HPDE6-E6E7 (cell line): Measurements from ENCODE around the gene DNAJA3.

Source experiments
- DNase-seq: peaks from one replicate; pipeline ENCODE4 v3.0.0; 2011; ENCODE audit warnings: missing footprints; ENCODE audit errors: extremely low spot score

DNAJA3 gene

DNA sequence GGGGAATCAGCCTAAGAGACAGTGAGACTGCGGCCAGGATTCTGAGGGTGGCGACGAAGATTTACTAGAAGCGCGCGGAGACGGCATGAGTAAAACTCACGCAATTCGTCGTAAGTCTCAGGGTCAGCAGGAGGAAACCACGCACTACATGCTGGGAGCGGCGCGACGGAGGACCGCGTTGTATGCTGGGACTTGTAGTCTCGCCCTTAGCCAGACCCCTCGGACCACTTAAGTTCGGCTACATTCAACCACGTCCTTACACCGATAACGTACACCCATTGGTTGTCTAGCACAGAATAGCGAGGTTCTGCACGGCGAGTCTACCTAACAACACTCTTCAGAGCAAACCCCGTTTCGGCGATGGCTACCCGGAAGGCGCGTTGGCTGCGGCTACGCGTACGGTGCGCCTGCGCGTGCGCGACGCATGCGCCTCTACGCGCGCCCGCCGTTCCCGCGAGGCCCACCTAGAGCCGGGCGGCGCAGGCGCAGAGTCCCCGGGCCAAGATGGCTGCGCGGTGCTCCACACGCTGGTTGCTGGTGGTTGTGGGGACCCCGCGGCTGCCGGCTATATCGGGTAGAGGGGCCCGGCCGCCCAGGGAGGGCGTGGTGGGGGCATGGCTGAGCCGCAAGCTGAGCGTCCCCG lies at the start of gene DNAJA3:
Gene DNAJA3, plus strand, starts transcription at position 491 of the 643 bp plus-strand sequence. Its CDS starts 14 bp downstream, at position 505.
- DNase-seq: peak; percentile 94

DNA sequence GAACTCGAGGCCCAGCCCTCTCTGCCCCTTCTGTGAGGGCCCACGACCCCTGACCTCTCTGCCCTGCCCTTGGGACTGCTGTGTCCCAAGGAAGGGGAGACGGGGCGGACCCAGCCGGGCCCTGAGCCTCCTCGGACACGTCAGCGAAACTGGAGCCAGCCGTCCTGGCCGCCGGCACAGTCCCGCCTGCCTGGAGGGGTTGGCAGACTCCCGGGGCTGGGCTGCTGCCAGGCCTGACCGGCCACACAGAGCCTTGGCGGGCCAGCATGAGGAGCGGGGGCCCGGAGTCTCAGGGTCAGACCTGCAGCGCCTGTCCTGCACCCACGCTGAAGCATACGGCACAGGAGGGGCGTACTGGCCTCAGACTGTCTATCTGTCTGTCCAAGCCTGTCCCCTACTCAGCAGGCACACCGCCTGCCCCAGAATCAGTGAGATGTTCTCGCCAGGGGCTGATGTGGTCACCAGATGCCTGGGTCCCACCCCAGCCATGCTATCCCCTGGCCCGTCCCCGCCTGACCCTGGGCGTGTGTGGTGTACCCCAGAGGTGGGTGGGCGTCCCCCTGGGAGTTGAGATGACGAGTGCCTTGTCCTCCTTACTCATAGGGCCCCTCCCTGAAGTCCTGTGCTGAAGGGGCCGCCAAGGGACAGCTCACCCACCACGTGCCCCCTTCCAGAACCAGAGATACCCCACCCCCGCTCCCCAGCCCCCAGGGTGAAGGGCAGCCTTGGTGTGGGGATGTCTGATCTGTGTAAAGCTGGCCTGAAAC lies 49.4 kb upstream of the DNAJA3 start:
- no peak for DNase-seq

DNA sequence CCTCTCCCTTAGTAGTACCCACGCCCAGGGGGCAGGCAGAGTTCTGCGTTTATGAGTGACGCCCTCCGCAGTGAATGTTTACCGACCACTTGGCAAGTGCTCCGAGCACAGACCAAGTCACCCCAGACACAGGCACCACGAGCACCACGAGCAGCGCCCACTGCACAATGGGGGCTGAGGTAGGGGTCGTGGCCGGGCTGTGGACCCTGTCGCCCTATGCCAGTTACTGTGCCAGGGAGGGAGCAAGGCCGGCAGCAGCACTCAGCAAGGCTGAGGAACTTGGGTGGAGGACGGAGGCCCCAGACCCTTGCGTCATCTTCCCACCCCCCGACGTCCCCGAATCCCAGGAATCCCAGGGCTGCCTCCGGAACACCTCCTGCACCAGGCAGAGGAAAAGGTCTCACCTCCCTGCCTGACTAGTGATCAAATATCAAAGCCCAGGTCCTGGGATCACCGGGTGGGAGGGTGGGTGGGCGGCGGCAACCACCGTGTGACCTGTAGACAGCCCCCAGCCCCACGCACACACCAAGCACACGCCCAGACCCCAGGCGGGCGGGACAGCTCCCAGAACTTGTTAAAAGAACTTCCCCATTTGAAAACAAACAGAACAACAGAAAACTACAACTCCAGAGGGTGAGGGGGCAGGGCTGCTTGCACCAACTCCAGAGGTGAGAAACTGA lies 48.6 kb upstream of the DNAJA3 start:
- DNase-seq: no peak

DNA sequence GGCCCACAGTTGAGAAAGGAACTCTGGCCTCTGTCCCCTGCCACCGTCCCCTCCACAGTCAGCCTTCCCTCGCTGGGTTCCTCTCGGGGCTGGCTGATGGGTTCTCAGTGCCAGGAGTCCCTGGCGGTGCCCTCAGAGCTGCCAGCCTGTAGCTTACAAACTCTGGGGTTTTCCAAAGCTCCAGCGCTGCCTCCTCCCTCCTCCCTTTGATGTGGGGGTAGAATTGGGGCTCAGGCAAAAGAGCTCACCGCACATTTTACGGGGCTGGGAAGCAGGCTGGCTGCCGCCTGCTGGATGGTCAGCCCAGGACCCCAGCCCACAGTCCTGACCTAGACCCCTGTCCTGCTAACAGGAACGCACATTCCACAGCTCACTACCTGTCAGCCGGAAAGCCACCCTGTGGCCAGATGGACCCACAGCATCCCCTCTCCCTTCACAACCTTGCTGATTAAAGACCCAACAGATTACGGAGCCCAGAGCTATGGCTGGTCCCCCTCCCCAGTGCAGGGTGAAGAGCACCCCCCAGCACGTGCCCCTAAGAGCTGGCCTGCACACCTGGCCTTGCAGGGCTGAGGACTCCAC lies 48.0 kb upstream of the DNAJA3 start:
- DNase-seq: no peak

DNA sequence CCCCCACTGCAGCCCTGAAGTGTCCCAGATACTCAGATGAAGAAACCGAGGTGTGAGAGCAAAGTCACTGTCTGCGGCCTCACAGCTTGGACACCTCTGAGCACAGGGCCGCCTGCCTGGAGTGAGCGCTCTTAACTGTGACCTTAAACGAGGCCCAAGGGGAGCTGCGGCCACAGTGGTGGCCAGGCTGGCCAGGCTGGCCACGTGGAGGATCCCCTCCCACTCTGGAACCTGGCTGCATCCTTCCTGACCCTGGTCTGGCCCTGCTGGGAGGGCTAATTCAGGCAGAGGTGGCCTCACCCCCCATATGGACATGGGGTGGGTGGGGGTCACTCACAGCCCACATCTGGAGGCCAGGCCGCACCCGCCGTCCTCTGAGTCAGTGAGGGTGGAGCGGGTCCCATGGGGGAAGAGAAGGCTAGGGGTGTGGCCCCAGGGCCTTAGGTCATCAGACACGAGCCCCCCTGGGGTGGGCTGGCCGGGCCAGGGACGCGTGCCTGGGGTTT lies 47.5 kb upstream of the DNAJA3 start:
- DNase-seq: no peak

DNA sequence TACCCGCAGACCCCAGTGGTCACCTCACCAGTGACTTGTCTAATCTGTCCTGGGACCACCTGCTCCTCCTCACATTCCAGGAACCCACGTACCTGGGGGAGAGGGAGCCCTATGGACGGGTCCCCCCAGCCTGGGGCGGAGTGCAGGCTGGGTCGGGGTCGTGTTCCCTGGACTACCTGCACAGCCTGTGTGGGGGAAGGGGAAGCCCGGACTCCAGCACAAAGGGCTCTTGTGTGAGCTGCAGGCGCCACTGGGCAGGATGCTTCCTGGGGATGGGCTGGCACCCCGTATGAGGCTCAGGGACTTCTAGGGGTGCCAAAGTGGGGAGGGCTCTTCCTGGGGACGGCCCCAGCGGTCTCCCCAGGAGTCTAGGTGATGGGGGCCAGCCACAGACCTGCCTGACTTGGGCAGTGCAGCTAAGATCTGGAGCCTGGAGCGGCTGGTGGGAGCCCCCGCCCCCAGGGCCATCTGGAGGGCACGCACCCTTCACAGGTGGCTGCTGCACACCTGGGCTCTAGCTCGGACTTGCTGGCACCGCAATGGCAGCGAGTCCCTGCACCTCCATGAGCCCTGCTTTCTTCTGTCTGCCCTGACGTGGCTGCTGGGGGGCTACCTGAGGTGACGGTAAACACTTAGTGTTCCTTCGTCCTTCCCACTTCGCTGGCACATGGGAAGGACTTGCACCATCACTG lies 46.5 kb upstream of the DNAJA3 start:
- DNase-seq: no peak

DNA sequence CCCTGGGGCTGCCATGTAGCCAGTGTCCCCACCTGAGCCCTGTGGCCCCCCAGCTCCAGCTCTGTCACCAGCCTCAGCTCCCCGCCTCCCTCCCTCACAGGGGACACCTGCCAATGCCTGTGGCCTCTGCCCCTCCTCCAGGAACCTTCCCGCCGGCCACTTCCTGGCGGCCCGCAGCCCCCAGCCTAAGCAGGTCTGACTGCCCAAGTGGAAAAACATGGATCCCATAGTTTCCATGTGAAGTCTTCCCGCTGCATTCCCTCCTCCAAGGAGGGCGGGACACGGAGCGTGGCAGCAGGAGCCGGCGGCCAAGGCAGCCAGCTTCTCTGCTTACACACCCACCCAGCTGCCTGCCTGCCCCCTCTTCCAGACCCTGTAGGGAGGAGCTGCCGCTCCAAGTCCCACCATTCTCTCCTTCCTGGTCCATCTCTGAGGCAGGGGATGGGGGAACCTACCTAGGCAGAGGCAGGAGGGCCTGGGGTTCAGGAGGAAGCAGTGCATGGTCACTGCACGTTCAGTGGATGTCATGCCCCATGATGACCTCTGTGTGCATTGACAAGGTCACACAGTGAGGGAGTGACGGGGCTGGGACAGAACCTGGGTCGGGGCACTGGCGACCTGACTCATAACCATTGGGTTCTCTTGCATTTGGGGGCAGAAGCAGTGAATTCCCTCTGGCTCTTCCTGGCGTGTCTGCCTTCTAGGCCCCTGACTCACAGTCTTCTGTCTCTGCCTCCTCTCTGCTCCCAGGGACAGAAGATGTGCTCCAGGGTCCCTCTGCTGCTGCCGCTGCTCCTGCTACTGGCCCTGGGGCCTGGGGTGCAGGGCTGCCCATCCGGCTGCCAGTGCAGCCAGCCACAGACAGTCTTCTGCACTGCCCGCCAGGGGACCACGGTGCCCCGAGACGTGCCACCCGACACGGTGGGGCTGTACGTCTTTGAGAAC lies 45.3 kb upstream of the DNAJA3 start:
- no peak for DNase-seq

DNA sequence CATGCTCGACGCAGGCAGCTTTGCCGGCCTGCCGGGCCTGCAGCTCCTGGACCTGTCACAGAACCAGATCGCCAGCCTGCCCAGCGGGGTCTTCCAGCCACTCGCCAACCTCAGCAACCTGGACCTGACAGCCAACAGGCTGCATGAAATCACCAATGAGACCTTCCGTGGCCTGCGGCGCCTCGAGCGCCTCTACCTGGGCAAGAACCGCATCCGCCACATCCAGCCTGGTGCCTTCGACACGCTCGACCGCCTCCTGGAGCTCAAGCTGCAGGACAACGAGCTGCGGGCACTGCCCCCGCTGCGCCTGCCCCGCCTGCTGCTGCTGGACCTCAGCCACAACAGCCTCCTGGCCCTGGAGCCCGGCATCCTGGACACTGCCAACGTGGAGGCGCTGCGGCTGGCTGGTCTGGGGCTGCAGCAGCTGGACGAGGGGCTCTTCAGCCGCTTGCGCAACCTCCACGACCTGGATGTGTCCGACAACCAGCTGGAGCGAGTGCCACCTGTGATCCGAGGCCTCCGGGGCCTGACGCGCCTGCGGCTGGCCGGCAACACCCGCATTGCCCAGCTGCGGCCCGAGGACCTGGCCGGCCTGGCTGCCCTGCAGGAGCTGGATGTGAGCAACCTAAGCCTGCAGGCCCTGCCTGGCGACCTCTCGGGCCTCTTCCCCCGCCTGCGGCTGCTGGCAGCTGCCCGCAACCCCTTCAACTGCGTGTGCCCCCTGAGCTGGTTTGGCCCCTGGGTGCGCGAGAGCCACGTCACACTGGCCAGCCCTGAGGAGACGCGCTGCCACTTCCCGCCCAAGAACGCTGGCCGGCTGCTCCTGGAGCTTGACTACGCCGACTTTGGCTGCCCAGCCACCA lies 44.4 kb upstream of the DNAJA3 start:
- no peak for DNase-seq

DNA sequence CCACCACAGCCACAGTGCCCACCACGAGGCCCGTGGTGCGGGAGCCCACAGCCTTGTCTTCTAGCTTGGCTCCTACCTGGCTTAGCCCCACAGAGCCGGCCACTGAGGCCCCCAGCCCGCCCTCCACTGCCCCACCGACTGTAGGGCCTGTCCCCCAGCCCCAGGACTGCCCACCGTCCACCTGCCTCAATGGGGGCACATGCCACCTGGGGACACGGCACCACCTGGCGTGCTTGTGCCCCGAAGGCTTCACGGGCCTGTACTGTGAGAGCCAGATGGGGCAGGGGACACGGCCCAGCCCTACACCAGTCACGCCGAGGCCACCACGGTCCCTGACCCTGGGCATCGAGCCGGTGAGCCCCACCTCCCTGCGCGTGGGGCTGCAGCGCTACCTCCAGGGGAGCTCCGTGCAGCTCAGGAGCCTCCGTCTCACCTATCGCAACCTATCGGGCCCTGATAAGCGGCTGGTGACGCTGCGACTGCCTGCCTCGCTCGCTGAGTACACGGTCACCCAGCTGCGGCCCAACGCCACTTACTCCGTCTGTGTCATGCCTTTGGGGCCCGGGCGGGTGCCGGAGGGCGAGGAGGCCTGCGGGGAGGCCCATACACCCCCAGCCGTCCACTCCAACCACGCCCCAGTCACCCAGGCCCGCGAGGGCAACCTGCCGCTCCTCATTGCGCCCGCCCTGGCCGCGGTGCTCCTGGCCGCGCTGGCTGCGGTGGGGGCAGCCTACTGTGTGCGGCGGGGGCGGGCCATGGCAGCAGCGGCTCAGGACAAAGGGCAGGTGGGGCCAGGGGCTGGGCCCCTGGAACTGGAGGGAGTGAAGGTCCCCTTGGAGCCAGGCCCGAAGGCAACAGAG lies 43.5 kb upstream of the DNAJA3 start:
- DNase-seq: no peak

DNA sequence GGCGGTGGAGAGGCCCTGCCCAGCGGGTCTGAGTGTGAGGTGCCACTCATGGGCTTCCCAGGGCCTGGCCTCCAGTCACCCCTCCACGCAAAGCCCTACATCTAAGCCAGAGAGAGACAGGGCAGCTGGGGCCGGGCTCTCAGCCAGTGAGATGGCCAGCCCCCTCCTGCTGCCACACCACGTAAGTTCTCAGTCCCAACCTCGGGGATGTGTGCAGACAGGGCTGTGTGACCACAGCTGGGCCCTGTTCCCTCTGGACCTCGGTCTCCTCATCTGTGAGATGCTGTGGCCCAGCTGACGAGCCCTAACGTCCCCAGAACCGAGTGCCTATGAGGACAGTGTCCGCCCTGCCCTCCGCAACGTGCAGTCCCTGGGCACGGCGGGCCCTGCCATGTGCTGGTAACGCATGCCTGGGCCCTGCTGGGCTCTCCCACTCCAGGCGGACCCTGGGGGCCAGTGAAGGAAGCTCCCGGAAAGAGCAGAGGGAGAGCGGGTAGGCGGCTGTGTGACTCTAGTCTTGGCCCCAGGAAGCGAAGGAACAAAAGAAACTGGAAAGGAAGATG lies 42.8 kb upstream of the DNAJA3 start:
- DNase-seq: no peak

DNA sequence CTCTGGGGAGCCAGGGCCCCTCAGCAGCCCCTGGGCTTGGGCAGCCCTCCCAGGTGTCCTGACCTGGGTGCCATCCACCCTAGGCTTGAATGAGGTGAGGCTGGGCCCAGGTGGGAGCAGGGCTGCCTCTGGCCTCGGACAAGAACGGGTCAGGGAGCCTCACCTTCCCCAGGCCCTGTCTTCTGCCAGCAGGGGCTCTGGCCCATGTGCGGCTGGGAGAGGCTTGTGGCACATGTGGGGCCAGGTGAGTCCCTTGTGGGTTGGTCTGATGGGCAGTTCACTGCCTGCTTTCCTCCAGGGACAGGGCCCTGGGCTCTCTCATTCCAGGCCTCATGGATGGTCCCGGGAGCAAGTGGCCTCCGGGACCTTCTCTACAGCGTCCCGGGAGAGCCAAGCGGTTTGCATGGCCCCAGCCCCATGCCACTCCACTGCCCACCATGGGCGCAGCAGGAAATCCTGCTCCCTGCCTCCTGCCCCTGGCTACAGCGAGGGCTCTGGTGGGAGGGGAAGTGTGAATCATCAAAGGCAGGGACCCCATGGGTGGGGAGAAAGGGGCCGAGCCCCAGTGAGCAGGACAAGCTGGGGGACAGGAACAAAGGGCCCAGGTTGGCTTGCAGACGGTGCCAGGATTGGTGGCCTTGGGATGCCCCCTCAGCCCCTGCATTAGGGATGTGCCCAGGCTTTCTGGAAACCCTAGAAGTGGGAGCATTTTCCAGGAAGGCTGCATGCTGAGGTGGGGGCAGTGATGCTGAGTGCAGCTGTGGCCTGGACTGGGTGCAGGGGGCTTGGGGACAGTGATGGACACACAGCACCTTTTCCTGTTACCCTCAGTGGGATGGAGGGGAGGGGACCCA lies 41.9 kb upstream of the DNAJA3 start:
- DNase-seq: no peak

DNA sequence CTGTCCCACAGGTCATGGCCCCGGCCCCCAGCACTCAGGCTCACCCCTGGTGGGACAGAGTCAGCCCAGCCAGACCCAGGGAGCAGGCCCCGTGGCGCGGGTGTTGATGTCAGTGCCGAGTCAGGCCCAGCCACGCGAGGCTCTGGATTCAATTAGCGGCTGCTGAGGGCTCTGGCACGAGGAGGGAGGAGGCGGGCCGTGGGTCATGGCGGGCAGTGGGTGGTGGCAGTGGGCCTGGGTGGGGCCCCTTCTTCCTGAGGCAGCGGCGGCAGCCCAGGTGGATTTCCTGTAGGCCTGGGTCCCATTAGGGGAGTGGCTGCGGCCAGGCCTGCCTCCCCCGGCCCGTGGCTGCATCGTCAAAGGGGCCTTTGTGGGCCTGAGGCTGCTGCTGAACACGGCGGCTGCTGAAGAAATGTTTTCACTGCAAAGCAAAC lies 41.1 kb upstream of the DNAJA3 start:
- no peak for DNase-seq

DNA sequence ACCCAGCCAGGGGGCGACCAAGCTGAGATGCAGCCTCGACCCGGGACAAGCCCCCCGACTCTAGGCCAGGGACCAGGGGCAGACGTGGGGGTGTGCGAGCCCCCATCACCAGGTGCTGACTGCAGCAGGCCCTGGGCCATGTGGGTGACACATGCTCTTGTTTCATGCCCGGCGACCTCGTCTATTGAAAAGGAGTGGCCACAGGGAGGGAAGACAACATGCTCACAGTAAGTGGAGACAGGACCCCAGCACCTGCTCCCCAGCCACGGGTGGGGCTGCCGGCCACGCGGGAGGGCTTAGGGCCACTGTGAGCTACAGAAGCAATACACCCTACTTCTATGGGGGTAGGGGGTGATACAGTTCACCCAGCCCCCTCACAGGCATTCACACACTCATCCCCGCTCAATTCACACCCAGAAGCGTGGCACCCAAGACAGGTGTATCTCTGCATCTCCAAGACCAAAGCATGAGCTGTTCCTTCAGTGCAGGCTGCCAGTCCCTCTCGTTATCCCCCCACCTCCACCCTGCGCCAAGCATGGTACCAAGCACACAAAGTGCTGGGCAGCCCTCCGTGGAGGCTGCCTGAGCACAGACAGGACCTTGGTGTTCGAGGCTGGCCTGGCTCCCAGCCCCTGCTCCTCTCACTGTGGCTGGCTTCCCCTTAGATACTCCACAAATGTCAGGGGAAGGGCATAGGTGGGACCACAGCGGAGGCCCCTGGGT lies 40.4 kb upstream of the DNAJA3 start:
- no peak for DNase-seq

DNA sequence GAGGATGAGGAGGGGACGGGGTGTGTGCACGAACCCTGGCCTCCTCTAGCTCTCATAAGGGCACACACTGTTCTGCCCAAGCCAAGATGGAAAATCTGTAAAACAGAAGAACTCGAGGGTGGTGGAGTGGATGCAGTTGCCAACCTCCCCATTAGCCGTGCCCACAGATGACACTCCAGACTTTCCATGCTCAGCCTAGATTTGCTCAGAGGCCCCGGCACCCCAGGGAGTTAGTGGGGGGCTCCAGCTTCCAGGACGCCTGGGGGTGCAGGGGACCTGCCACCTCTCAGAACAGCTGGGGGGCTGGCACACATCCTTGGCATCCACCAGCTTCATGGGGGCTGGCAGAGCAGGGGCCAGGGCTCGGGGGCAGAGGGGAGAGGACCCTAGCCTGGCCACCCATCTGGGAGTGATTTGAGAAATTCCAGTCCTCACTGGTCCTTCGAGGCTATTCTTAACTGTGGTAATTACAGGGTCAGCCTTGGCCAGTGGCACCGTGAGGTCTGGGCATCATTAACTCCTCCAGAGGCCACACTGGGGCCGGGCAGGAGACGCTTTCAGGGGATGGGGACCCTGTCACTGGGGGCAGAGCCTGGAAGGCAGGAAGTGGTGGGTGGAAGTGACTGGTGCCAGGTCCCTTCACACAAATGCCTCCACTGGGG lies 39.7 kb upstream of the DNAJA3 start:
- no peak for DNase-seq

DNA sequence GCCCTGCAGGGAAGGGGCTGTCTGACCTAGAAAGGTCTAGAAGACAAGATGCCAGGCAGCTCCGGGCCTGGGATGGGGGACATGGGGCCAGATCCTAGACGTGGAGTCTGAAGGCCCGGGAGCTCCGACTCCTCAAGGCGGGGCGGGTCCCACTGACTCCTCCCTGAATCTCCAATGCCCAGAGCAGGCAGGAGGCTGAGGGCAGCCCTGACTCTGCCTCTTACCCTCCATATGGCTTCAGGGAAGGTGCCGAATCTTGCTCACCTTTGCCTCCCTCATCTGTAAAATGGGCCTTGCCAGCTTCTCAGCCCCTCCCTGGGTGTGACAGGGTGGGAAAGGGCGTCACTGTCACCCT lies 39.2 kb upstream of the DNAJA3 start:
- no peak for DNase-seq

DNA sequence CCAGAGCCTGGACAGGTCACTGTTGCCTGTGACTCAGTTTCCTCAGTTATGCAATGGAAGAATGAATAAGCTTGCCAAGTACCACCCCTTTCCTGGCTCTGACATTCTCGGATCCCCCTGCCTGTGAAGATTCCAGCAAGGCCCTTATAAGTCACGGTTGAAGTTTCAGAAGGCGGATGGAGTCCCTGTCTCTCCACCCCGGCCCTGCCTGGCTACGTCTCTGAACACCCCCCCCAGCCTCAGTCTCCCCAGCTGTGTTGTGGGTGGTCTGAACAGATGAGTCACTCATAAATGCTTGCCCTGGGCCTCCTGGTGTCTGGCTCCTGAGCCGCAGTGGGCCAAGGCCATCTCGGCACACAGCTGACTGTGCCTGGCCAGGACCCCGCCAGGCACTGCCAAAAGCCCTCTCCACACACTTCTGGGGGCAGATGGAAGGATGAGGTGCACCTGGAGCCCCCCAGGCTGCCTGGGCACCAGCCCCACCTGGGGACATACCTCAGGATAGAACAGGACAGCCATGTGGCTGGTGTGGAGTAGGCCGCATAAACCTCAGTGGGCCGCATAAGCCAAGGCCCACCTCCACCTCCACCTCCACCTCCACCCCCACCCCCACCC lies 38.6 kb upstream of the DNAJA3 start:
- no peak for DNase-seq
